Subcutaneous adipose tissue (tissue), 4 donors: ENCODE measurements around the gene TARDBP. TPM values are rescaled to one million over a fixed set of nuclear protein-coding genes. Genes with fewer than 3 reads are reported as not detected.

ENCODE experiments used
- CTCF ChIP-seq: fragments of 450-650 bp; IDR thresholded peaks from one replicate; pipeline ENCODE4 v1.5.1; 2016; ENCODE audit warnings: low read depth, mild to moderate bottlenecking, control low read depth, antibody characterized with exemption, moderate library complexity
- total RNA-seq, 4 donors: library from RNA; depleted of rRNA; stranded (reverse); fragments of >200 nt; gene quantifications; one replicate each; pipeline ENCODE4 v1.1.0, GENCODE V29; 2016

TARDBP gene
- total RNA-seq, 4 donors from 2014 or later, result 103 to 169 (median 123) TPM

DNA sequence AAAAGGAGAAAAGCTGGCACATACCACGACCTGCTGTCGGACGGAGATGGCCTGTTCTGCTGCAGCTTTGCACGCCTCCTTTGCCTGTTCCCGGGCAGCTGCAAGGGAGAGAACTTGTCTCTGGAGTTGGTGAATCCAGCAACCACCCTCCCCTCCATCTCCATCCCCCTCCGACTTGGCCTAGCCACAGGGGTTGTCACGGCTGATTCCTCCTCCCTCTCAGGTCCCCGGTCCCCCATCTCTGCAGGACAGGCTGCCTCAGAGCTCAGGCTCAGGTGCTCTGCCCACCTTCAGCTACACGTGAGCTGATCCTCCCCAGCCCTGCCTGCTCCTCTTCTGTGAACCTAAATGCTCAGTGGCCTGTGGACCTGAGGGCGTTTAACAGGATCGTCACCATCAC is 58.4 kb downstream of the TARDBP start:
- TF ChIP-seq CTCF, result no peak

- TF ChIP-seq CTCF, result no peak
Observed at GRCh38 chr1:11071463-11072215, 59.2 kb downstream of the TARDBP start.

GRCh38 chr1:11072216-11072917 is 59.9 kb downstream of the TARDBP start:
- no peak for TF ChIP-seq CTCF

Other genes with a start within 250 kb of the TARDBP start
- gene CASZ1, start 216.0 kb upstream of the TARDBP start, total RNA-seq, result 1 to 10 TPM in 3 of 4 donors, under 1 TPM in 1; 0.88 to 6.8 (median 1.7) TPM
- not detected for gene MASP2, start 34.6 kb downstream of the TARDBP start, total RNA-seq
- gene SRM, start 47.4 kb downstream of the TARDBP start, total RNA-seq, result 10 to 100 TPM; 21.2 to 45.2 (median 30.4) TPM
- 10 to 100 TPM; 56.1 to 63.4 (median 59.5) TPM for gene EXOSC10, start 87.2 kb downstream of the TARDBP start, total RNA-seq
- gene ANGPTL7, start 176.7 kb downstream of the TARDBP start, total RNA-seq, result 10 to 100 TPM in 1 of 4 donors, 1 to 10 TPM in 2, not detected in 1; 2.9 to 11.9 (median 6.2) TPM
- gene MTOR, start 249.9 kb downstream of the TARDBP start, total RNA-seq, result 10 to 100 TPM; 36.2 to 54.1 (median 40.1) TPM